ENCODE measurements around the gene BPIFB3.

GRCh38 chr20:33030076-33030475 lies 23.6 kb upstream of the BPIFB3 start:
- TF ChIP-seq CTCF (IDR thresholded peaks at IDR 0.05) (no peak), POLR2AphosphoS5 (IDR thresholded peaks at IDR 0.05; ENCODE audit: low read depth, low read length) (no peak), TCF7L2 (IDR thresholded peaks at IDR 0.05; ENCODE audit: low read depth, low read length) (no peak), REST (IDR thresholded peaks at IDR 0.05; ENCODE audit: insufficient read depth in 1 of 2, low read depth in 2 of 2, low read length in 1 of 2) (no peak)

Data from Panc1 (cell line).